ENCODE data around the gene INPP5A.

INPP5A gene

DNA sequence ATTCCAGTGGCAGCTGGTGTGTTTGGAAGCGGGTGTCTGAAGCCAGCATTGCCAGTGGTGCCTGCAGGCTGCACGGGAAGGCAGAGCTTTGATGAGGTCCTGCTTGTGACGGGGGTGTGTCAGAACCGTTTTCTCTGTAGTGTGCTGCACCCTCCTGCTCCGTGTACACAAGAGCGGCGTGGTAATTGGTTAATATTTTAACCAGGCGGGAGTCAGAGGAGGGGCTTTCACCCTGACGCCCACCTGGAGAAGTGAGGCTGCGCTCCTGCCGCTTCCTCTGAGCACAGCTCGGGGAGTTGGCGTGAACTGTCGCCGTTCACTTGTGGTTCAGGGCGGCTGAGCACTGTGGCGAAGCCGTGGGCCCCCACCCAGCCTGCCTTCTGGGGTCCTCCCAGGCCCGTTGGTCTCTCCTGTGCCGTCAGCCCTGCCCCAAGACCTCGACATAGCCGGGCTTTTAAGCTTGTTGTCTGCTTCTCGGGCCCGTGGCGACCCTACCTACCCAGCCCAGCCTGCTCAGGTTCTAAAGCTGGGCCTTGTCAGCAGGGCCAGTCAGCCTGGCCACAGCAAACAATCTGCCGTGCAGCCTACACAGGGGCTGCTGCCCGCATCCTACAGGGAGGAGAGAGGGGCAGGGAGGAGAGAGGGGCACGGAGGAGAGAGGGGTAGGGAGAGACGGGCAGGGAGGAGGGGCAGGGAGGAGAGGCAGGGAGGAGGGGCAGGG, 236.8 kb downstream of the INPP5A start:
- DNase-seq: no peak

DNA sequence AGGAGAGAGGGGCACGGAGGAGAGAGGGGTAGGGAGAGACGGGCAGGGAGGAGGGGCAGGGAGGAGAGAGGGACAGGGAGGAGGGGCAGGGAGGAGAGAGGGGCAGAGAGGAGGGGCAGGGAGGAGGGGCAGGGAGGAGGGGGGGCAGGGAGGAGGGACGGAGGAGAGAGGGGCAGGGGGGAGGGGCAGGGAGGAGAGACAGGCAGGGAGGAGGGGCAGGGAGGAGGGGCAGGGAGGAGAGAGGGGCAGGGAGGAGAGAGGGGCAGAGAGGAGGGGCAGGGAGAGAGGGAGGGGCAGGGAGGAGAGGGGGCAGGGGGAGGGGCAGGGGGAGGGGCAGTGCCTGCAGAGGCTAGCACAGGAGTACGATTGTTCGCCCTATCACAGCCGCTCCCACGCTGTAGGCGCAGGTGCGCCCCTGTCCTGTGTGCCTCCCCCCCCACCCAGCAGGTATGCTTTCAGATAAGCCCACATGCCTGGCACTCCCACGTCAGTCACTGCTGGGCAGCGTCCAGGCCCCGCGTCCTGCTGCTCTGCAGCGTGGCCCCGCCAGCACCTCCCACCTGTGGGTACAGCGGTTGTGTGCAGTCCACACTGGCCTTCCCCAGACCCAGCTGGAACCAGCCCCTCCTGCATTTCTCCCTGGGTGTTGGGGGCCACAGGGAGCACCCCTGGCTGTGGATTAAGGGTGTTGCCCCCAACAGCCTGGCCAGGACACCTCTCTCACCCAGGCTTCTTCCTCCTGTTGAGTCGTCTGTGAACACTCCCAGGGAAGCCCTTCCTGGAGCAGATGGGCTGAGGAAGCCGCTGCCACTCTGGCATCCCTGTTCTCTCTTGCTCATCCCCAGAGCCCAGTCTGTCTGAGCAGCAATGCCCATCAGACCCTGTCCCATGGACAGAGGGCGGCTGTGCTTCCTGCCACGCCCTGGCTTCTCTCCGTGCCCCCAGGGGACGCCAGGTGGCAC, 237.6 kb downstream of the INPP5A start:
- DNase-seq: no peak

DNA sequence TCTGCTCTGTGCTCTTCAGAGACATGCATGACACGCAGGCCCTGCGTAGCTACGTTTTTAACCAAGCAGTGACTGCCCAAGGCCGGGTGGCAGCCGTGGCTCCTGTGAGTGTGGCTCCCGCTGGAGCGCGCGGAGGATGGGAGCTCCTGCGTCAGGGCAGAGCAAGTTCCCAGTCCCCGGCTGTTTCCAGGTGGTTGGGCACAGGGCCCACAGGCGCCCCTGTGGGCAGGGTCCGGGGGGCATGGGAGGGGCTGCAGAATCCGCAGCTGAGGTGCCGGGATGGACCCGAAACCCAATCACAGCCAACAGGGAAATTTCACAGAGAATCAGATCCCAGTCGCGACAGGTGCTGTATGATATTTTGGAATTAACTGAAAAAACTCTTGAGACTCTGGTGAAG, 238.6 kb downstream of the INPP5A start:
- DNase-seq: no peak

DNA sequence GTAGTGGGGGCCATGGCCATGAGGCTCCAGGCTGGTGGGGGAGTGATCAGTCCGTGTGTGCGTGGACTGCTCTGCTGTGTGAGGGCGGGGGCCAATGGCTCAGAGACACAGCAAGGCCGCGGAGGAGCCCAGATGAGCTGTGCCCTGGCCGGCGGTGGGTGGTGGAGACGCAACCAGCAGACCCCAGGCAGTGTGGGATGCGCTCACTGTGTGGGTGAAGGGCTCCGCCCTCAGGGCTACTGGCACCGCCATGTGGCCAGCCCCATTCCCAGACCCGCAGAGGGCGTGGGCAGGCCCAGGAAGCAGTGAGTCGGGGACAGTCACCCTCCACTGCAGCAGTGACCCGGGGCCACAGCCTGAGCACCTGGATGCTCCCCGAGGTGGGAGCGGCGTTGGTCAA, 239.2 kb downstream of the INPP5A start:
- no peak for DNase-seq

DNA sequence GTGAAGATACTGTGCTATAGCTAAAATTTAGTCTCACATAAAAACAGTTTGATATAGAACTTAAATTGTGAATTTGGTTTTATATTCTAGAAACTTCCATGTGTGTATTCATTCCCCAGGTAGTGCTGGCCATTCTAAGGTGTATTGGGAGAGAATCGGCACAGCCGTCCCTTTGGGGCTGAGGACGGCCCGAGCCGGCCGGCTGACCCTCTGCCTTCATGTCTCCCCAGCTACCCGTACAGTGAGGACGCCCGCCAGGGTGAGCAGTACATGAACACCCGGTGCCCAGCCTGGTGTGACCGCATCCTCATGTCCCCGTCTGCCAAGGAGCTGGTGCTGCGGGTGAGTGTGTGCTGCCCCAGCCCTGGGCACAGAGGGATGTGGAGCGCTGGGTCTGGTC, 239.9 kb downstream of the INPP5A start:
- DNase-seq: no peak

DNA sequence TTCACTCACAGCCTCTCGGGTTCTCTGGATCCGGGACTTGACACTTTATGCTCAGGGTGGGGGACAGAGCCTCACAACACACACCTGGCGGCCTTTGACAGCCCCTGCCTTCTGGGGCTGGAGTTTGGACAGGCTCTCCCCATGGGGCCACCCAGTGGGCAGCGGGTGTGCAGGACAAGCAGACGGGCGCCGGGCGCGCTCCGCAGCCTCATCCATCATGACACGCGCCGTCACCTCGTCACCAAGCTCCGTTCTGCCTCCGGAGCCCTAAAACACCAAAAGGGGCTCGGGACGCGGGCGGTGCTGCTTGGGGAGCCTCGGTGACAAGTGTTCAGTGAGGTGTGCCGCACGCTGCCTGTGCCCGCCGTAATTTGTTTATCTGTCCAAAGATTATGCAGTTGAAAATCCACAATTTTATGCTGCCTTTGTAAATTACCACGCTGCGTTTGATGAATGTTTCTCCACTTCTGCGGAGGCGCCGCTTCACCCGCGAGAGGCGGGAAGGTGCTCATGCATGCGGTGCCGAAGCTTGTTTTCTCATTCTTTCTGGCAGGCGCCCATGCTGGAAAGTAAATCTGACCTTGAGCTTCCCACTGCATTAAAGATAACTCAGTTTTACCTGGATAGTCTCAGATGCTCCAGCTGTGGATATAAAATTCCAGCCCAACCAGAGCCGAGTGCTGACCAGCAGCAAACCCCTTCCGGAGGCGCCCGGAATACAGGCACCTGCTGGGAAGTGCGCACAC, 242.1 kb downstream of the INPP5A start:
- DNase-seq: no peak

DNA sequence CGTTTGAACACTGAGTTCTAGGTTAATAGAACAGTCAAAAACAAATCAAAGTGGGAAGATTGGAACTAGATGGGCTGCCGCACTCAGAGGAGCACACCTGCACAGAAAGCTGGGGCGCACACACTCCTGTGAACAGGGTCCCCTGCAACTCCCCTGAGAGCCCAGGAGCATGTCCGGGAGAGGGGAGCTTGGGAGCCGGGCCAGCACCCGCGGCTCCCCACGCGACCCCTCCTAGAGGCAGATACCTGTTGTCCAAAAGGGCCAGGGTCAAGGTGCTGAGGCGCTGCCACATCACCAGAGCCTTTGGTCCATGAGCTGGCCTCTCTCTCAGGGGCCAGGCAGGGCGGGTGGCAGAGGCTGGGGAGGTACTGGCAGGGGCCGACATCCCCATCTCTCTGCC, 242.8 kb downstream of the INPP5A start:
- DNase-seq: no peak

DNA sequence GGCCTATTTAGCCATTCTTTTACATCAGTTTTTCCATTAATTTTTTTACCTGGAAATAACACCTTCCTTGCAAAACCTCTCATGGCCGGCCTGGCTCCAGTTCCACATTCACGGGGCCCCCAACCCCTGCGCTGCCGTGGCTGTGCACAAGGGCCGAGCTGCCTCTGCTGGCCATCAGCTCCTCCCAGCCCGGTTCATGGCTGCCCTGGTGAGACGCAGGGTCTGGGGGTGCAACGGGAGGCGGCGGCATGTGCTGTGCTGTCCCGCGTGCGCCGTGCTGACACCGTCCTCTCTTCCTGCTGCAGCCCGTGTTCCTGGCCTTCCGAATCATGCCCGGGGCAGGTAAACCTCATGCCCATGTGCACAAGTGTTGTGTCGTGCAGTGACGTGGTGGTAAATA, 244.0 kb downstream of the INPP5A start:
- no peak for DNase-seq

DNA sequence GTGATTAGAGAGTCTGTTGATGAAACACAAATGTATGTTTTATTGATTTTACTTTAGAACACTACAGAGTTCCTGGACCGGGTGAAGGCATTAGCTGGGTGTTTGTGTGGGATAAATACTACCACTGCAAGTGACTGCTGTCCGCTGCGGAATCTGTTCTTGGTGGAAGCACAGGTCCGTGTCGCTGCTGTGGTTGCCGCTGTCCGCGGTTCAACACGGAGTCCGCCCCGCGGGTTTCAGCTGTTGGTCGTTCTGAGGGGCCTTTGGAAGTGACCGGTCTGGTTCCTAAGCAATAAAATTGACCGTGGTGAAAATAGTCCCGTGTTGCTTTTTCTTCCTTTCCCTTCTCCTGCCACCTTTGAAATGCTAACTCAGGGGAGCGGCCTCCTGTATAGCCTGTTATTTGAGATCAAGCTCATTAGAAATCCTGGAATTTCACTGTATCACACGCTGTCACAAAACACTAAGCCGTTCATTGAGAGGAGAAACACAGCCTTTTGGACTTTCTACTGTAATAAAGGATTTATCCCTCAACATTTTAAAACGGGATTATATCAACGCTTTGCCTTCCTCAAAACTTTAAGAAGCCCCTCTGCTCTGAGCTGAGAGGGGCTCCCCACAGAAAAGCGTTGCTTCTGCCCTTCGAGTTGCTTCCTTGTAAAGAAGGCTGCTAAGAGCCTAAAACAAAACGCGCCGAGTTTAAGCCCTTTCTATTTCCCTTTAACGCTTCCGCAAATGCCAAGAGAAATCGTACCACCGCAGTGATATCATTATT, 245.8 kb downstream of the INPP5A start:
- DNase-seq: no peak

DNA sequence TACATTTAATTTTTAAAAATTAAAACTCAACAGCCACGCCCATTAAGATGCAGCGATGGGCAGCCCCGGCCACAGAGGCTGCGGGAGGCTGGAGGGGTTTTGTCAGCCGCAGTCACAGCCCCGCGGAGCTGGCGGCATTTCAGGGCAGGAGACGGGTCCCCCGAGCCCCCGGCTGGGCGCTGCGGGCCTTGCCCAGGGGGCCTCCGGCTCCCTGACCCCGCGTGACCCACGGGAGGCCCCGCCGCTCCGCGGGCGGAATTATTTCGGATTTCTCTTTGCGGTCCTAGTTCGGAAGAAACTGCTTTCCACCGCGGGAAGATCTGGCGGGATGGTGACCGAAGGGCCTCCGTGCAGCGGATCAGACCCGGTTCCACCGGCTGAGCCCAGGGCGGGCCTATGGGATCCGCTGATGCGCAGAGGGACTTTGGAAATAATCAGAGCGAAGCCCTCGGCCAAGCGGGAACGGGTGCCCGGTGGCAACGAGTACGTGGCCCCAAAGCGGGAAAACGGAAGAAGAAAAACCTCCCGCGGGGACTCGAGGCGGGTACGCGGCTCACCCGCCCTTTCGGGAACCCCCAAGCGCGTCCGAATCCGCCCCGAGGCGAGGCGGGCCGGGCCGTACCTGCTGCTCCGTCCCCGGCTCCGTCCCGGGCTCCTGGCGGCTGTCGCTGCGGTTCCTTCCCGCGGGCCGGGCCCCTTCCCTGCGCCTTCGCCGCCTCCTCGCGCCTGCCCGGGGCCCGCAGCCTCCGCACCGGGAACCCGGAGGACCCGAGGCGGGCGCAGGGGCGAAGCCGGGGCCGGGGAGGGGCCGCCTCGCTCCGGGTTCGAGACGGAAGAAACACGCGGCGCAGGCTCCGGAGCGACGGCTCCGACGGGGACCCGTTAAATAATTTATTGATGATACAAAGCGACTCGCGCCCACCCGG, 246.6 kb downstream of the INPP5A start:
- peak in 1 of 4 experiments; percentile 20 for DNase-seq

DNA sequence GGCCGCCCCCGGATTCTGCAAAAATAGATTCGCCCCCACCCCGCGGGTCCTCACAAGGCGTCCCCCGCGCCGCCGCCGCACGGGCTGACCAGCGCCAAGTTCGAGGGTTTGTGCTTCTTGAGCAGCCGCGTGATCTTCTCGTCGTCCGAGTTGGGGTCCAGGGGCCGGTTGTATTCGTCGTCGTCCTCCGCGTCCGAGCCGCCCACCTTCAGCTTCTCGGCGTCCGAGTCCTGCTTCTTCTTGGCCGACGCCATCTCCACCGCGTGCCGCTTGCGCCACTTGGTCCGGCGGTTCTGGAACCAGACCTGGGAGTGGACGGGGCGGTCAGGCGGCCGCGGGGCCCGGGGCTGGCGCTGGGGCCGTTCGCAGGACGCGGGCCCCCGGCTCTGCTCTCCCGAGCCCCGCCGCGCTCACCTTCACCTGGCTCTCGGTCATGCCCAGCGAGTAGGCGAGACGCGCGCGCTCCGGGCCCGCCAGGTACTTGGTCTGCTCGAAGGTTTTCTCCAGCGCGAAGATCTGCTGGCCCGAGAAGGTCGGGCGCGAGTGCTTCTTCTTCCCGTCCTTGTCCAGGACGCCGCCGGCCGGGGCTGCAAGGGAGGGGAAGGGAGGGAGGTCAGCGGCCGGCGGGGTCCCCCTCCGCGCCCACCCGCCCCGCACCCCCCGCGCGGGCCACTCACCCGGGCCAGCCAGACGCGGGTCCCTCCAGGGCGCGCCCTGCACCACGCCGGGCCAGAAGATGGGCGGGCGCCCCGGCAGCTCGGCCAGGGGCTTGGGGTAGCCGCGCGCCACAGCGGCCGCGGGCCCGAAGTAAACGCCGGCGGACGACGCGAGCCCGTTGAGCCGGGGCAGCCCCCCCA, 247.5 kb downstream of the INPP5A start:
- no peak for DNase-seq

DNA sequence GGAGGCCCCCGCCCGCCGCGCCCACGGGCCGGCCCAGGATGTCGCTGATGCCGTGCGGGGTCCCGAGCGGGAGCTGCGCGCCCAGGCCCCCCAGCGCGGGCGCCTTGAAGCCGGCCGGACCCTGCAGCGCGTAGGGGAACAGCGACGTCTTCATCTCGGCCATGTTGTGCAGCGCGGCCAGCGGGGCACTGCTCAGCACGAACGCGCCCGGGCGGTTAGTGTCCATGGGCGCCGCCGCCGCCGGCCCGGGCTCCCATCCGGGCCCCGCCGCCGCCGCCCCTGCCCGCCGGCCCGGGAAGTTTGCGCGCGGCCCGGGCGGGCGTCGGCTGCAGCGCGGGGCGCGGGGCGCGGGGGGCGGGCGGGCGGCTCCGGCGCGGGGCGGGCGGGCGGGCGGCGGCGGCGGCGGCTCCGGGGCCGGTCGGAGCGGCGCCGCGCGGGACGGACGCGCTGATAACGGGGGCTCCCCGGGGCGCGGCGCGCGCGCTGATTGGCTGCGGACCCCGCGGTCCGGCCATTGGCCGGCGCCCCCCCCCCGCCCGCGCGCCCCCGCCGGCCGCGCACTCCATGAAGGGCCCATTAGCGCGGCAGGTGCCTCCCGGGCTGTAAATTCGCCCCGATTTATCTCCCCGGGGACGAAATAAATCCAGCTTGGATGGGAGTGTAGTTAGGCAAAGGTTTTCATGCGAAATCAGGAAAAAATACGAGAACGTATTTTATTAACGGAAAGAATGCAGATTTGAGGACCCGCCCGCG, 248.3 kb downstream of the INPP5A start, which contains the start of gene NKX6-2:
Gene NKX6-2 (minus strand): TSS at position 425 of the 753 bp plus-strand sequence. CDS start 199 bp downstream, at position 226.
- DNase-seq: peak in 1 of 4 experiments; percentile 16

DNA sequence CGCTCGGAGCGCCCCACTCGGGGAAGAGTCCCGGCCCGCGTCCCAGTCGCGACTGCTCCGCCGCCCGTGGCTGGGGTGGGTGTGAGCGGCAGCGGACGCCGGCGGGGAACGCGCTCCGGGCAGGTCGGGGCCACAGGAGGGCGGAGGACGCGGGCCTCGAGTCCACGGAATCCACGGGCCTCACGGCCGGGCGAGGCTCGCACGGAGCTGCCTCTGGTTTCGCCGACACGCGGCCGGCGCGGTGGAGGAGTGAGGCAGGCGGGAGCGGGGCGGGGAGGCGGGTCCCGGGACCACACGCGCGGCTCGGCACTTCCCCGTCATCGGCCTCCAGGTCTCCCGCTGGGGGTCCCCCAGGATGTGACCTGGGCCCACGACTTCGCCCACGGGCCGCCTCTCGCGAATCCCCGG, 248.9 kb downstream of the INPP5A start:
- DNase-seq: no peak

DNA sequence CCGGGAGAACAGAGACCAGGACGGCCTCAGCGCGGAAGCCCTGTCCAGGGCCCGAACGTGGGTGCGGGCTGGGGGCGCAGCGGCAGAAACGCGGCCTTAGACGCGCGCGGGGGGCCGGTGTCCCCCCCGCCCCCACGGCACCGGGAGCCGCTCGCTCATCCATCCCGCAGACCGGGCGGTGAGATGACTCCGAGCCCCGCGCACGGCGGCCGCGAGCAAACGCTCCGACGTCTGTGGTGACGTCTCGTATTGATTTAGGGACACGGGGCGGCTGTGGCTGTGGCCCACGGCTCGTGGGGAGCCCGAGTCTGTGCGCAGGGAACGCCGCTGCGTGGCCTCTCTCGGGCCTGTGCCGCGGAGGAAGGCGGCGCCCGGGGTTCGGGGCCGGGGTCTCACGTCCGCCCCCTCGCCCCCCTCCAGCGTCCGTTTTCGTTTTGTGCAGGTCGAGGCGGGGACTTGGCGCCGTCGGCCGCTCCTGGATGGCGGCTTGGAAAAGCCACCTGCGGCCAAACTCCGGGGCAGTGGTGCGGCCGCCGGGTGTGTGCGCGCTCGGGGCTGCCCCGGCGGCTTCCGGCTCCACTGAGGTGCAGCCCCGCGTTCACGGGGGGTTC, 249.4 kb downstream of the INPP5A start:
- DNase-seq: no peak

DNA sequence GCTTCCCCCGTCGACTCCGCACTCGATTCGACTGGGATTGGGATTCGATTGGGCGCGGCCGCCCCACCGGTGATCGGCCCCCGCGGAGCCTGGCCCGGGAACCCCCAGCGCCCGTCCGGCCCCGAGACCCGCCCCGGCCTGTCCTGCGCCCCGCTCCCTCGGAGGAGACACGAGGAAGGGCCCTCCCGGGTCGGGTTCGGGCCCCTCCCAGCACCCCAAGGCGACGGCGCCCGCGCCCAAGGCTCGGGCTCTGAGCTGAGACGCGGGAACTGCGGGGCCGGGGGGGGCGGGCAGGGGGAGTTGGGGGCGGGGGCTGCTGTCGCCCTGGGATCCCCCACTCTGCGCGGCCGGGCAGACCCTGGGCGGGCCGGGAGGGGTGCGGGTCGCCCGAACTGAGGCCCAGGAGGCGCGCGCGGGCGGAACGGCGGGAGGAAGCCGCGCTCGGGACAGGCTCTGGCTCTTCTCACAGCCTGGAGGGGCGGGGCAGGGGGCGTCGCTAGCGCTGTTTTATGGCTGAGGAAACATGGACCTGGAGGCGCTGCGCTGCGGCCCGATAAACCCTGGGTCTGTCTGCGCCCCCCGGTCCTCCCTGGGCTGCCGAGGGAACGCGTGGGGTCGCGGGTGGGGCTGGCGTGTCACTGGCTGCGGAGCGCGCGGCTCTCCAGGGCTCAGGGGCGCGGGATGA, 250.1 kb downstream of the INPP5A start:
- DNase-seq: no peak

DNA sequence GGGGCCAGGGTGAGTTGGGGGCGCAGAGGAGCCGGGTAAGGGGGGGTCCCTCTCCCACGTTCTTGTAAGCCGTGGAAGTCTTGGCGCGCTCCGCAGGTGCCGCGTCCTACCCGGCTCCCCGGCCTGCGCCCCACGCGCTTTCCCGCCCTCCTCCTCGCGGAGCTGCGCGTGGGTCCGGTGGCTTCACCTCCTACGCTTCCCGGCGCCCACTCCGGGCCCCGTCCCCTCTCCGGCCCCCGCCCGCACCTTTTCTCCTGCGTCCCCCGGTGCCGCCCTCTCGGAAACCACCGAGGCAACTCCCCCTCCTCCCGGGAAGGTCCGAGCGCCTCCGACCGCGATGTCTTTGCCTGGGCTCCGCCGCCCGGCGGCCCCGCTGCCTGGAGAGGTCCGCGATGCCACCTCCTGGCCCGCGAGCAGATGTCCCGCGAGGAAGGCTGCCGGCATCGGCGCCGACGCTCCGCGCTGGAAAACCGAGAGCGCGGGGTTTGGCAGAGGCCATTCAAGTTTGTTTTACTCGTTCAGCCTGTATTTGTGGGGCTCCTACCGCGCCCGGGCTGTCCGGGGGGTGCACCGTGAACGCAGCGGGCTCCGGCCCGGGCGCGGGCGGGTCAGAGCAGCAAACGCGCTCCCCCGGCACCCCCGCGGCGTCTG, 250.7 kb downstream of the INPP5A start:
- DNase-seq: peak in 2 of 4 experiments; percentile 44 to 58

DNA sequence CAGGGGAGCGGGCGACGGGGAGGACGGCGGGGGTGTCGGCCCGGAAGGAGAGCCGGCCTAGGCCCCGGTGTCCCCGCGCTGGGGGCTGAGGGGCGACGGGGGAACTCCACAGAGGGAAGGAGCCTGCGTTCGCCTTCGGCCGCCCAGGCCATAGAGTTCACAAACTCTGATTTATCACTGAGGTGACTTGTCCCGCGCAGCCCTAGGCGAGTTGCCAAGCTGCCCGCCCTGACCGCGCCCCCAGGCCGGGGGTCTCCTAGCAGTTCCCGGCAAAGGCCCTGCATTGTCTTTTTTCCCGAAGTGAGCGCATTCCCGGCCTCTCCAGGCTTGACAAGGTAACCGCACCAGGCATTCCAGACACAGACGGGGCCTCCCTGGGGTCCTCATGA, 251.2 kb downstream of the INPP5A start:
- DNase-seq: no peak

Measured in suppressor macrophage (primary cell).